H9 (cell line): ENCODE measurements around the gene LYPD1. TPM values are rescaled to one million over a fixed set of nuclear protein-coding genes. Genes with fewer than 3 reads are reported as not detected.

ENCODE experiments used
- DNase-seq: peaks from one replicate; pipeline ENCODE4 v3.0.0-alpha.2; 2017
- H2AFZ ChIP-seq: one replicate; pipeline ENCODE4 v1.6.1; 2013; ENCODE audit warnings: mild to moderate bottlenecking, low read length, control low read depth, moderate library complexity
- H2AK5ac ChIP-seq: 2 replicates; pipeline ENCODE4 v1.6.1; 2013; ENCODE audit warnings: low read length, control low read depth, mixed read lengths; ENCODE audit not compliant: insufficient read length
- H2BK120ac ChIP-seq: one replicate; pipeline ENCODE4 v1.6.1; 2013; ENCODE audit warnings: low read depth, mild to moderate bottlenecking, low read length, control low read depth, inconsistent platforms; ENCODE audit not compliant: poor library complexity, severe bottlenecking
- H2BK12ac ChIP-seq: 2 replicates; pipeline ENCODE4 v1.6.1; 2013; ENCODE audit warnings: low read length, control low read depth, mixed read lengths, low read depth; ENCODE audit not compliant: insufficient read length
- H2BK15ac ChIP-seq: 2 replicates; pipeline ENCODE4 v1.6.1; 2013; ENCODE audit warnings: low read depth, low read length, control low read depth
- H2BK20ac ChIP-seq: one replicate; pipeline ENCODE4 v1.6.1; 2013; ENCODE audit warnings: low read depth, mild to moderate bottlenecking, low read length, control low read depth, inconsistent platforms; ENCODE audit not compliant: poor library complexity, severe bottlenecking
- H2BK5ac ChIP-seq: 2 replicates; pipeline ENCODE4 v1.6.1; 2013; ENCODE audit warnings: low read length, control low read depth, mixed read lengths; ENCODE audit not compliant: insufficient read length
- H3K14ac ChIP-seq: 2 replicates; pipeline ENCODE4 v1.6.1; 2013; ENCODE audit warnings: low read length, control low read depth; ENCODE audit not compliant: insufficient read depth
- H3K18ac ChIP-seq: 2 replicates; pipeline ENCODE4 v1.6.1; 2013; ENCODE audit warnings: low read depth, mild to moderate bottlenecking, mixed read lengths, low read length, control low read depth; ENCODE audit not compliant: insufficient read length
- H3K23ac ChIP-seq: 2 replicates; pipeline ENCODE4 v1.6.1; 2013; ENCODE audit warnings: low read length, control low read depth, mixed read lengths, low read depth; ENCODE audit not compliant: insufficient read length
- H3K23me2 ChIP-seq: 2 replicates; pipeline ENCODE4 v1.6.1; 2013; ENCODE audit warnings: low read depth, mild to moderate bottlenecking, mixed read lengths, low read length, control low read depth; ENCODE audit not compliant: insufficient read length, poor library complexity, severe bottlenecking
- H3K27ac ChIP-seq: 2 replicates; pipeline ENCODE4 v1.5.1; 2013; ENCODE audit warnings: low read length, control low read depth, mixed read lengths, low read depth; ENCODE audit not compliant: insufficient read length
- H3K27me3 ChIP-seq: 2 replicates; pipeline ENCODE4 v1.6.1; 2013; ENCODE audit warnings: low read length, control low read depth, inconsistent platforms; ENCODE audit not compliant: insufficient read depth
- H3K4ac ChIP-seq: 2 replicates; pipeline ENCODE4 v1.6.1; 2013; ENCODE audit warnings: low read depth, mild to moderate bottlenecking, control low read depth, inconsistent platforms, low read length, moderate library complexity
- H3K4me1 ChIP-seq: 2 replicates; pipeline ENCODE4 v1.6.1; 2013; ENCODE audit warnings: low read length, control low read depth, inconsistent platforms; ENCODE audit not compliant: insufficient read depth
- H3K4me2 ChIP-seq: 2 replicates; pipeline ENCODE4 v1.6.1; 2013; ENCODE audit warnings: low read length, control low read depth, mixed read lengths; ENCODE audit not compliant: insufficient read length, insufficient read depth
- H3K56ac ChIP-seq: 2 replicates; pipeline ENCODE4 v1.6.1; 2013; ENCODE audit warnings: low read depth, mild to moderate bottlenecking, mixed read lengths, low read length, control low read depth; ENCODE audit not compliant: insufficient read length
- H3K79me1 ChIP-seq: 2 replicates; pipeline ENCODE4 v1.6.1; 2013; ENCODE audit warnings: low read depth, mild to moderate bottlenecking, moderate library complexity, low read length, control low read depth, inconsistent platforms; ENCODE audit not compliant: insufficient read depth, poor library complexity, severe bottlenecking
- H3K79me2 ChIP-seq: 2 replicates; pipeline ENCODE4 v1.6.1; 2013; ENCODE audit warnings: low read length, control low read depth, inconsistent platforms; ENCODE audit not compliant: insufficient read depth
- H3K9ac ChIP-seq: 2 replicates; pipeline ENCODE4 v1.6.1; 2013; ENCODE audit warnings: low read length, control low read depth, mixed read lengths; ENCODE audit not compliant: insufficient read length; ENCODE audit errors: extremely low read depth
- H3K9me3 ChIP-seq: one replicate; pipeline ENCODE4 v1.6.1; 2013; ENCODE audit warnings: low read depth, low read length, inconsistent platforms; ENCODE audit not compliant: control insufficient read depth
- H3T11ph ChIP-seq: one replicate; pipeline ENCODE4 v1.6.1; 2013; ENCODE audit warnings: mild to moderate bottlenecking, low read length, control low read depth, inconsistent platforms
- H4K20me1 ChIP-seq: one replicate; pipeline ENCODE4 v1.6.1; 2013; ENCODE audit not compliant: control insufficient read depth, insufficient read length, insufficient read depth
- H4K5ac ChIP-seq: 2 replicates; pipeline ENCODE4 v1.6.1; 2013; ENCODE audit warnings: low read depth, mild to moderate bottlenecking, mixed read lengths, low read length, control low read depth; ENCODE audit not compliant: insufficient read length
- H4K8ac ChIP-seq: replicated peaks from 2 replicates; pipeline ENCODE4 v1.6.1; 2013; ENCODE audit warnings: low read length, control low read depth, mixed read lengths, low read depth; ENCODE audit not compliant: insufficient read length
- H4K91ac ChIP-seq: 2 replicates; pipeline ENCODE4 v1.6.1; 2013; ENCODE audit warnings: low read depth, mild to moderate bottlenecking, moderate library complexity, mixed read lengths, low read length, control low read depth; ENCODE audit not compliant: insufficient read length
- H3K27ac Mint-ChIP-seq, 3 experiments: 2 replicates in 2 of 3; 3 replicates in 1 of 3; pipeline ENCODE4 v1.8.0; 2020 to 2021; ENCODE audit warnings: mixed read lengths in 3 of 3, mild to moderate bottlenecking in 1 of 3, moderate library complexity in 1 of 3
- H3K27me3 Mint-ChIP-seq: 2 replicates; pipeline ENCODE4 v1.8.0; 2021; ENCODE audit warnings: low read depth, mild to moderate bottlenecking, moderate library complexity, mixed read lengths
- H3K36me3 Mint-ChIP-seq, 3 experiments: 2 replicates in 2 of 3; 3 replicates in 1 of 3; pipeline ENCODE4 v1.8.0; 2020 to 2021; ENCODE audit warnings: low read depth in 3 of 3, mixed read lengths in 3 of 3; ENCODE audit not compliant: insufficient read depth in 1 of 3
- H3K4me1 Mint-ChIP-seq, 2 experiments: 2 replicates each; pipeline ENCODE4 v1.8.0; 2020; ENCODE audit warnings: mixed read lengths in 2 of 2
- H3K4me3 Mint-ChIP-seq, 2 experiments: 2 replicates in 1 of 2; 3 replicates in 1 of 2; pipeline ENCODE4 v1.8.0; 2020 to 2021; ENCODE audit warnings: mild to moderate bottlenecking in 2 of 2, mixed read lengths in 2 of 2, moderate library complexity in 1 of 2
- H3K9me3 Mint-ChIP-seq, 2 experiments: 2 replicates in 1 of 2; 3 replicates in 1 of 2; pipeline ENCODE4 v1.8.0; 2020; ENCODE audit warnings: mild to moderate bottlenecking in 2 of 2, mixed read lengths in 2 of 2, moderate library complexity in 1 of 2
- CTCF ChIP-seq: fragments of 200-600 bp; sonication (generic); conservative IDR thresholded peaks from 3 replicates; pipeline ENCODE4 v1.8.0; 2021; ENCODE audit warnings: antibody characterized with exemption, mild to moderate bottlenecking
- WGBS: extraction: QIAGEN DNeasy Blood & Tissue Kit; methylation state at CpG from one replicate; pipeline ENCODE4 v1.1.7; 2013; ENCODE audit warnings: missing lambda C conversion rate, low lambda C conversion rate, mixed read lengths; ENCODE audit not compliant: insufficient read length; ENCODE audit errors: extremely low coverage; 5-methylcytosine and 5-hydroxymethylcytosine counted together
- total RNA-seq: library from RNA; stranded (reverse); gene quantifications from 2 replicates; pipeline ENCODE4 v1.2.1, GENCODE V29; 2021

LYPD1 gene
- total RNA-seq, 1 experiment from 2014 or later: 10.6 TPM

- Histone ChIP-seq H3K23ac (no peak overlapping the region), H3K9ac (no peak overlapping the region), H3K79me2 (no peaks in the 10 kb centered on the region), H2BK15ac (no peak overlapping the region), H2BK5ac (no peak overlapping the region), H3K4me1 (no peaks in the 10 kb centered on the region; the same call in 1 of the 2 replicates), H3K4me2 (no peak overlapping the region), H2BK120ac (no peak overlapping the region), H2BK12ac (no peak overlapping the region), H2AFZ (no peak overlapping the region), H2AK5ac (no peak overlapping the region), H3K27ac (no peak overlapping the region), H3K56ac (no peak overlapping the region), H3K4ac (no peak overlapping the region), H2BK20ac (no peak overlapping the region), H3K9me3 (no peaks in the 10 kb centered on the region), H4K8ac (no peak overlapping the region), H4K5ac (no peak overlapping the region), H3K23me2 (no peaks in the 10 kb centered on the region), H3K27me3 (no peaks in the 10 kb centered on the region), H3T11ph (no peak overlapping the region), H3K18ac (no peak overlapping the region), H4K20me1 (no peaks in the 10 kb centered on the region), H3K79me1 (no peaks in the 10 kb centered on the region), H4K91ac (no peak overlapping the region), H3K14ac (no peak overlapping the region)
- no peak for DNase-seq
- no peaks in the 10 kb centered on the region for H3K27me3 Mint-ChIP-seq
- peaks cover 11 to 24% of the 10 kb centered on the region in 2 experiments for H3K4me1 Mint-ChIP-seq
- H3K9me3 Mint-ChIP-seq: no peaks in the 10 kb centered on the region
- H3K36me3 Mint-ChIP-seq: no peaks in the 10 kb centered on the region; a peak in 1 of 7 replicates
- H3K4me3 Mint-ChIP-seq: no peak overlapping the region
- no CpG with 5 or more reads among the region's 3 CpGs for WGBS
- TF ChIP-seq CTCF: no peak
- H3K27ac Mint-ChIP-seq: no peak overlapping the region; a peak in 1 of 7 replicates
These were observed 52.0 kb downstream of the LYPD1 start for GRCh38 chr2:132617989-132618388.
